Vein endothelial cell (primary cell): ENCODE data around the gene ADD3. TPM values are rescaled to one million over a fixed set of nuclear protein-coding genes. Genes with fewer than 3 reads are reported as not detected.

ENCODE experiments used
- small RNA-seq: library from RNA; depleted of rRNA; stranded (forward); fragments of <200 nt; gene quantifications from one replicate; pipeline ENCODE3, GENCODE V24; 2012
- total RNA-seq: library from RNA; depleted of rRNA; stranded (reverse); fragments of >200 nt; gene quantifications from 2 replicates; pipeline ENCODE4 v1.2.3, GENCODE V29; 2012

Gene ADD3
- total RNA-seq, result 126 and 214 TPM in 2 replicates

DNA sequence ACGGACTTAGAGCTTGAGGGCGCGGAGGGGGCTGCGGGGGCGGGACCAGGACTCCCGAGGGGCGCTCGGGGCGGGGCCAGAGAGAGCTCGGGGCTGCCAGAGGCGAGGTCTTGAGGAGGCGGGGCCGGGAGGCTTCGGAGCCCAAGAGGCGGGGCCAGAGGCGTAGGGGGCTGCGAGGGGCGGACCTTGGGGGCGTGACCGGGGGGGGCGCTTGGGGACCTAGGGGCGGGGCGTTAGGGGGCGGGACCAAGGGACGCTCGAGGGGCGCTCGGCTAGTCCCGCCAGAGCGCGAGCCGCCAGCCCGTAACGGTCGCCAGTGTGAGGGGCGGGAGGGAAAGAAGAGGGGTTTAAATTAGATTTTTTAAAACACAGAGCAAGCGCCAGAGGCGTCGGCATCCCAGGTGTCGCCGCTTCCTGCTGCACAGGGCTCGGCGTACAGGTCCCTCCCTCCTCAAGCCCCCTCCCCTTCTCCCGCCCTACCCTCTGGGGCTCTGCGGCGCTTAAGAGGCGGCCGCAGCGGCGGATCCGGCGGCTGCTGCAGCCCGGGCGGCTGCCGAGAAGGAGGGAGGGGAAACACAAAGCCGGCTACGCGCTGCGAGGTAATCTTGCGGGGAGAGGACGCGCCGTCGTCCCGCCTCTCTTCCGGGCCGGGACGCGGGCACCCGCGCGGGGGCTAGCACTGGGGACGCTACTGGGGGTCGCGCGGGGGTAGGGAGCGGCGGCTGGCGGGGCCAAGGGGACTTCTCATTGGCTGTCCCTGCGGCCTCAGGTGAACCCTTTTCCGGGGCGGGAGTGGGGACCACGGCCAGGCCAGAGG lies at the start of gene ADD3:
ADD3 (plus strand) TSS at position 284 of the 817 bp plus-strand sequence. CDS start 92,670 bp downstream, outside the sequence.

Small RNA genes within 50 kb of the gene (small RNA-seq; reads per million reads assigned to genes)
- gene SNRPGP12, result not detected

Other genes starting within 250 kb of the ADD3 start
- gene XPNPEP1, start 84.5 kb upstream of the ADD3 start, total RNA-seq, result 157 and 205 TPM in 2 replicates
- gene MXI1, start 199.6 kb downstream of the ADD3 start, total RNA-seq, result 5.0 and 11.4 TPM in 2 replicates